Endothelial cell of umbilical vein (primary cell): ENCODE measurements around the gene PPP1R12A. TPM values are rescaled to one million over a fixed set of nuclear protein-coding genes. Genes with fewer than 3 reads are reported as not detected.

Source experiments
- BruUV-seq: library from RNA; stranded (reverse); fragments of 400-500 nt; replicated peaks from 2 replicates; lab custom pipeline; 2021; lab: Mats Ljungman, UMichigan
- CTCF ChIA-PET: fragments of 300-600, 350-600 bp; sonication (Branson Sonifier 250); formaldehyde crosslinking; loops from one replicate; lab custom pipeline; 2021; ENCODE audit warnings: antibody characterized with exemption, inconsistent platforms; lab: Charles Lee
- POLR2A ChIA-PET: fragments of 300-600, 350-600 bp; sonication (Branson Sonifier 250); formaldehyde crosslinking; loops from one replicate; lab custom pipeline; 2021; ENCODE audit warnings: antibody characterized with exemption, inconsistent platforms; lab: Charles Lee
- DNase-seq: peaks from one replicate; pipeline ENCODE4 v3.0.0-alpha.2; 2011; ENCODE audit warnings: low read depth, low spot score
- FAIRE-seq: peaks from 2 replicates; lab custom pipeline; 2011; peaks lifted over from hg19 to GRCh38; lab: Jason Lieb, UNC
- H2AFZ ChIP-seq: 2 replicates; pipeline ENCODE4 v1.6.0; 2012; ENCODE audit warnings: low read depth, low read length, control low read depth, inconsistent platforms
- H3K27ac ChIP-seq: 2 replicates; pipeline ENCODE4 v1.5.1; 2011; ENCODE audit warnings: low read depth, mild to moderate bottlenecking, control low read depth, low read length, moderate library complexity; ENCODE audit not compliant: insufficient read depth
- H3K27me3 ChIP-seq, 2 experiments: 2 replicates each; pipeline versions ENCODE4 v1.6.0 to v1.6.1; 2011; ENCODE audit warnings: low read length in 2 of 2, mixed read lengths in 1 of 2; ENCODE audit not compliant: control insufficient read depth in 2 of 2, insufficient read depth in 2 of 2
- H3K36me3 ChIP-seq, 2 experiments: 2 replicates in 1 of 2; 3 replicates in 1 of 2; pipeline ENCODE4 v1.5.1; 2011; ENCODE audit warnings: low read length in 2 of 2, mild to moderate bottlenecking in 1 of 2, moderate library complexity in 1 of 2; ENCODE audit not compliant: control insufficient read depth in 2 of 2, insufficient read depth in 2 of 2; ENCODE audit errors: extremely low read depth in 1 of 2
- H3K4me1 ChIP-seq: 3 replicates; pipeline ENCODE4 v1.5.1; 2011; ENCODE audit warnings: mild to moderate bottlenecking, low read length; ENCODE audit not compliant: control insufficient read depth, insufficient read depth; ENCODE audit errors: extremely low read depth
- H3K4me2 ChIP-seq: 2 replicates; pipeline ENCODE4 v1.6.1; 2011; ENCODE audit warnings: low read length, control low read depth, mixed read lengths; ENCODE audit not compliant: insufficient read depth
- H3K4me3 ChIP-seq, 3 experiments: fragments of 200-600 bp in 1 of 3; sonication (generic), shearing (Covaris generic) in 1 of 3; replicated peaks in 1 of 3; 2 replicates each; pipeline ENCODE4 v1.5.1; 2011 to 2016; ENCODE audit warnings: control low read depth in 3 of 3, low read length in 3 of 3, mild to moderate bottlenecking in 2 of 3, inconsistent platforms in 1 of 3, low read depth in 1 of 3, moderate library complexity in 1 of 3; ENCODE audit not compliant: insufficient read depth in 1 of 3
- H3K79me2 ChIP-seq: 2 replicates; pipeline ENCODE4 v1.6.0; 2012; ENCODE audit warnings: low read length, inconsistent platforms; ENCODE audit not compliant: control insufficient read depth, insufficient read depth
- H3K9ac ChIP-seq: replicated peaks from 2 replicates; pipeline ENCODE3; 2011; ENCODE audit warnings: low read length, control low read depth; ENCODE audit not compliant: insufficient read depth; ENCODE audit errors: extremely low read depth
- H3K9me1 ChIP-seq: replicated peaks from 3 replicates; pipeline ENCODE4 v1.6.0; 2011; ENCODE audit warnings: mild to moderate bottlenecking, low read length; ENCODE audit not compliant: control insufficient read depth, insufficient read depth; ENCODE audit errors: extremely low read depth
- H3K9me3 ChIP-seq: replicated peaks from 2 replicates; pipeline ENCODE4 v1.5.1; 2012; ENCODE audit warnings: low read length, inconsistent platforms; ENCODE audit not compliant: control insufficient read depth, insufficient read depth
- H4K20me1 ChIP-seq: replicated peaks from 2 replicates; pipeline ENCODE3; 2011; ENCODE audit warnings: mild to moderate bottlenecking, low read length; ENCODE audit not compliant: control insufficient read depth, insufficient read depth; ENCODE audit errors: extremely low read depth
- EZH2 ChIP-seq: IDR thresholded peaks from 2 replicates; pipeline ENCODE4 v1.6.1; 2012; ENCODE audit warnings: borderline replicate concordance, low read depth, mild to moderate bottlenecking, moderate library complexity, low read length, inconsistent platforms; ENCODE audit not compliant: severe bottlenecking
- GATA2 ChIP-seq: IDR thresholded peaks from 2 replicates; pipeline ENCODE4 v1.7.0; 2011; ENCODE audit warnings: low read depth, mild to moderate bottlenecking, moderate library complexity, mixed read lengths, low read length; ENCODE audit not compliant: insufficient read length, insufficient read depth
- JUN ChIP-seq: IDR thresholded peaks from 2 replicates; pipeline ENCODE4 v1.6.1; 2011; ENCODE audit warnings: borderline replicate concordance, low read depth; ENCODE audit not compliant: insufficient read length, insufficient read depth
- MAX ChIP-seq: IDR thresholded peaks from 2 replicates; pipeline ENCODE4 v1.6.1; 2011; ENCODE audit not compliant: insufficient read depth, insufficient read length
- POLR2A ChIP-seq: IDR thresholded peaks from 2 replicates; pipeline ENCODE4 v1.6.1; 2012; ENCODE audit warnings: low read depth, mild to moderate bottlenecking, control low read depth, low read length
- POLR2AphosphoS5 ChIP-seq: IDR thresholded peaks from 2 replicates; pipeline ENCODE4 v1.6.1; 2012; ENCODE audit warnings: low read depth, mild to moderate bottlenecking, control low read depth, low read length, moderate library complexity; ENCODE audit not compliant: insufficient read depth
- dilution Hi-C: fragments of 300-500 bp; cut with MboI; formaldehyde crosslinking; loops from one replicate; pipeline ENCODE4 v1.15.0; 2019; ENCODE audit warnings: low sequenced_read_pairs; ENCODE audit not compliant: extremely low pct_ligation_motif_present
- intact Hi-C: fragments of 100-400 bp; cut with micrococcal nuclease; formaldehyde crosslinking; loops from one replicate; pipeline ENCODE4 v1.10.0; 2022
- polyA plus RNA-seq, 4 experiments: library from polyadenylated mRNA; depleted of rRNA in 3 of 4; stranded (reverse) in 3 of 4; unstranded in 1 of 4; fragments of >200 nt; gene quantifications; 2 replicates each; pipeline versions ENCODE4 v1.2.1 to v1.2.3, GENCODE V29; 2011 to 2012; ENCODE audit warnings: missing spikeins in 1 of 4
- total RNA-seq: library from RNA; stranded (reverse); gene quantifications from 2 replicates; pipeline ENCODE4 v1.2.3, GENCODE V29; 2021
- TF ChIP-seq, protein P1 (sequence below), 2 donors: IDR thresholded peaks; 1 replicate in 1 of 2; 2 replicates in 1 of 2; pipeline ENCODE4 v1.5.1; 2011; ENCODE audit warnings: low read length in 2 of 2, mild to moderate bottlenecking in 2 of 2, moderate library complexity in 2 of 2, control low read depth in 1 of 2, inconsistent platforms in 1 of 2, low read depth in 1 of 2; ENCODE audit not compliant: insufficient read depth in 1 of 2; ENCODE audit errors: extremely low read depth in 1 of 2

Gene PPP1R12A
- total and polyA plus RNA-seq, 2 donors (not counting 3 experiments of a cell fraction or from before 2014, with no cell fraction given), result 12.9 to 83.9 TPM

DNA sequence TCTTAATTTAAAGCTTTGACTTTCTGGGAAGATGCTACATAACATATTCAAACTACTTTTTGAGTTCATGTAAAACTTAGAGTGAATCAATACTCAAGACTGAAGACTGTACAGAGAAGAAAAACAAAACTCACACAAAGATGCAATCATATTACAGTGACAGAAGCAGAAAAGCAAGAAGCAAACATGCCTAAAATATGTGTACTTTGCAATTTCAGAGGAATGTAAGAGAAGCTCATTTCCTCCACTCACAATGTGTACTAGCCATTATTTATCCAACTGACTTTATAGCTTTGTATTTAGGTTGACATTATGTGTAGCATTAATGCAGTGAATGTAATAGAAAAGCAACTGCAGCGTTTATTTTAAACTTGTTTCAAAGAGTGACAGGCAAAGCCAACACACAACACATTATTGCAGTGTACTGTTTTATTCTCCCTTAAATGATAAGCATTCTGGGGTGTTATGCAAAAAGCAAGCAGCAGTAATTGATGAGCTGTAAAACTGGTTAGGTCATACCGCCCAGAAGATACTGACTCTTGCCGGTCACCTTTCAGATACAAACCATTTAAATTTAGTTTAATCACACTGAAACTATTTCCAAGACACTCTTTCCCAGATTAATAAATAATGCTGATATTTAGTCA is 156.0 kb downstream of the PPP1R12A start:
- Histone ChIP-seq H3K27me3 (no peaks in the 10 kb centered on the region), H3K4me2 (no peak overlapping the region), H3K4me1 (peaks cover 6% of the 10 kb centered on the region), H3K9ac (no peak overlapping the region), H2AFZ (no peak overlapping the region), H3K9me3 (no peaks in the 10 kb centered on the region), H3K79me2 (no peaks in the 10 kb centered on the region), H3K36me3 (peaks cover 0 to 8% of the 10 kb centered on the region in 2 experiments), H3K4me3 (no peak overlapping the region), H3K27ac (no peak overlapping the region), H3K9me1 (no peaks in the 10 kb centered on the region), H4K20me1 (no peaks in the 10 kb centered on the region)
- FAIRE-seq (no peak), DNase-seq (no peak)
- no peak for TF ChIP-seq MAX
- no peak for TF ChIP-seq GATA2
- no peak for TF ChIP-seq POLR2AphosphoS5
- TF ChIP-seq POLR2A, result no peak
- TF ChIP-seq JUN, result no peak
- TF ChIP-seq, protein P1, sequence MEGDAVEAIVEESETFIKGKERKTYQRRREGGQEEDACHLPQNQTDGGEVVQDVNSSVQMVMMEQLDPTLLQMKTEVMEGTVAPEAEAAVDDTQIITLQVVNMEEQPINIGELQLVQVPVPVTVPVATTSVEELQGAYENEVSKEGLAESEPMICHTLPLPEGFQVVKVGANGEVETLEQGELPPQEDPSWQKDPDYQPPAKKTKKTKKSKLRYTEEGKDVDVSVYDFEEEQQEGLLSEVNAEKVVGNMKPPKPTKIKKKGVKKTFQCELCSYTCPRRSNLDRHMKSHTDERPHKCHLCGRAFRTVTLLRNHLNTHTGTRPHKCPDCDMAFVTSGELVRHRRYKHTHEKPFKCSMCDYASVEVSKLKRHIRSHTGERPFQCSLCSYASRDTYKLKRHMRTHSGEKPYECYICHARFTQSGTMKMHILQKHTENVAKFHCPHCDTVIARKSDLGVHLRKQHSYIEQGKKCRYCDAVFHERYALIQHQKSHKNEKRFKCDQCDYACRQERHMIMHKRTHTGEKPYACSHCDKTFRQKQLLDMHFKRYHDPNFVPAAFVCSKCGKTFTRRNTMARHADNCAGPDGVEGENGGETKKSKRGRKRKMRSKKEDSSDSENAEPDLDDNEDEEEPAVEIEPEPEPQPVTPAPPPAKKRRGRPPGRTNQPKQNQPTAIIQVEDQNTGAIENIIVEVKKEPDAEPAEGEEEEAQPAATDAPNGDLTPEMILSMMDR (IDR thresholded peaks at IDR 0.05; ENCODE audit: extremely low read depth in 1 of 2, insufficient read depth in 1 of 2, low read depth in 1 of 2, low read length in 2 of 2), result no peak
- no peak for TF ChIP-seq EZH2
- BruUV-seq, result no TSS peak
- dilution Hi-C loops, result no loop called here
- intact Hi-C loops, result no loop called here
- POLR2A ChIA-PET, result interaction anchor here (0.6 kb wide), 1 partner anchor 250 kb away, joined by 6 read pairs; no protein-coding TSS in a partner anchor
- CTCF ChIA-PET, result interaction anchor here (1.0 to 1.9 kb wide), 7 partner anchors 9 to 491 kb away, joined by 3 to 13 read pairs (median 4); no protein-coding TSS in a partner anchor
